GM12878 (cell line): ENCODE results near the gene GAS6. TPM values are rescaled to one million over a fixed set of nuclear protein-coding genes. Genes with fewer than 3 reads are reported as not detected.

ENCODE experiments used
- ATF3 ChIP-seq: IDR thresholded peaks from 2 replicates; pipeline ENCODE4 v1.6.1; 2011; ENCODE audit warnings: low read depth, mild to moderate bottlenecking, low read length, moderate library complexity, borderline replicate concordance; ENCODE audit errors: extremely low read depth
- BACH1 ChIP-seq: fragments of 450-650 bp; IDR thresholded peaks from 2 replicates; pipeline ENCODE4 v1.6.1; 2017; ENCODE audit warnings: mild to moderate bottlenecking, borderline replicate concordance
- IRF3 ChIP-seq: fragments of 450-650 bp; IDR thresholded peaks from 2 replicates; pipeline ENCODE4 v1.6.1; 2014; ENCODE audit warnings: mild to moderate bottlenecking
- NFIC ChIP-seq: IDR thresholded peaks from 2 replicates; pipeline ENCODE4 v1.6.1; 2012; ENCODE audit warnings: low read depth, mild to moderate bottlenecking, inconsistent platforms, low read length, moderate library complexity
- NR2C1 ChIP-seq: fragments of 450-650 bp; IDR thresholded peaks from 2 replicates; pipeline ENCODE4 v1.6.1; 2017; ENCODE audit warnings: antibody characterized with exemption, mild to moderate bottlenecking, moderate library complexity
- NRF1 ChIP-seq: conservative IDR thresholded peaks from 2 replicates; pipeline ENCODE4 v1.6.1; 2011; ENCODE audit warnings: mild to moderate bottlenecking, low read depth, low read length, improper control_type of control experiment
- RAD51 ChIP-seq: fragments of 450-650 bp; IDR thresholded peaks from 2 replicates; pipeline ENCODE4 v1.6.1; 2016; ENCODE audit warnings: moderate library complexity, mild to moderate bottlenecking, inconsistent platforms
- REST ChIP-seq: IDR thresholded peaks from 2 replicates; pipeline ENCODE4 v1.6.1; 2012; ENCODE audit warnings: mild to moderate bottlenecking, low read depth, low read length
- YY1 ChIP-seq: IDR thresholded peaks from 2 replicates; pipeline ENCODE4 v1.6.1; 2011; ENCODE audit warnings: low read depth, mild to moderate bottlenecking, low read length
- ZBTB40 ChIP-seq: fragments of 450-650 bp; IDR thresholded peaks from 2 replicates; pipeline ENCODE4 v1.6.1; 2016; ENCODE audit warnings: mild to moderate bottlenecking, moderate library complexity, borderline replicate concordance
- ZSCAN29 ChIP-seq: fragments of 450-650 bp; IDR thresholded peaks from 2 replicates; pipeline ENCODE4 v1.6.1; 2017; ENCODE audit warnings: mild to moderate bottlenecking, moderate library complexity
- polyA plus RNA-seq, 11 experiments: library from polyadenylated mRNA; depleted of rRNA in 4 of 11; unstranded in 6 of 11; stranded (reverse) in 5 of 11; fragments of >200 nt; fragmentation: Nextera tagmentation in 4 of 11; fragmentation: Illumina TruSeq in 1 of 11; extraction: Ambion mirVana in 4 of 11; extraction: Trizol in 1 of 11; gene quantifications; 1 replicate in 1 of 11; 2 replicates in 10 of 11; pipeline versions ENCODE4 v1.2.1 to v1.2.3, GENCODE V29; 2011 to 2016; ENCODE audit warnings: inconsistent platforms in 2 of 11, missing spikeins in 2 of 11, low read depth in 1 of 11
- total RNA-seq, 4 experiments: library from RNA; depleted of rRNA in 3 of 4; stranded (reverse); fragments of >200 nt in 3 of 4; fragmentation: Illumina TruSeq in 1 of 4; extraction: Trizol in 1 of 4; gene quantifications; 2 replicates each; pipeline versions ENCODE4 v1.2.1 to v1.2.3, GENCODE V29; 2013 to 2021
- TF ChIP-seq, protein P1 (sequence below): fragments of 150-350 bp; IDR thresholded peaks from 2 replicates; pipeline ENCODE4 v1.6.1; 2014; ENCODE audit warnings: mild to moderate bottlenecking, low read depth, low read length
- TF ChIP-seq, protein P2 (sequence below): fragments of 450-650 bp; IDR thresholded peaks from 2 replicates; pipeline ENCODE4 v1.6.1; 2017; ENCODE audit warnings: mild to moderate bottlenecking, moderate library complexity

GAS6 gene
- total and polyA plus RNA-seq, 10 of the 15 experiments (the other 5 are each of a cell fraction or from before 2014, with no cell fraction given), result 0.03 to 0.59 (median 0.10) TPM; not detected in 2

DNA sequence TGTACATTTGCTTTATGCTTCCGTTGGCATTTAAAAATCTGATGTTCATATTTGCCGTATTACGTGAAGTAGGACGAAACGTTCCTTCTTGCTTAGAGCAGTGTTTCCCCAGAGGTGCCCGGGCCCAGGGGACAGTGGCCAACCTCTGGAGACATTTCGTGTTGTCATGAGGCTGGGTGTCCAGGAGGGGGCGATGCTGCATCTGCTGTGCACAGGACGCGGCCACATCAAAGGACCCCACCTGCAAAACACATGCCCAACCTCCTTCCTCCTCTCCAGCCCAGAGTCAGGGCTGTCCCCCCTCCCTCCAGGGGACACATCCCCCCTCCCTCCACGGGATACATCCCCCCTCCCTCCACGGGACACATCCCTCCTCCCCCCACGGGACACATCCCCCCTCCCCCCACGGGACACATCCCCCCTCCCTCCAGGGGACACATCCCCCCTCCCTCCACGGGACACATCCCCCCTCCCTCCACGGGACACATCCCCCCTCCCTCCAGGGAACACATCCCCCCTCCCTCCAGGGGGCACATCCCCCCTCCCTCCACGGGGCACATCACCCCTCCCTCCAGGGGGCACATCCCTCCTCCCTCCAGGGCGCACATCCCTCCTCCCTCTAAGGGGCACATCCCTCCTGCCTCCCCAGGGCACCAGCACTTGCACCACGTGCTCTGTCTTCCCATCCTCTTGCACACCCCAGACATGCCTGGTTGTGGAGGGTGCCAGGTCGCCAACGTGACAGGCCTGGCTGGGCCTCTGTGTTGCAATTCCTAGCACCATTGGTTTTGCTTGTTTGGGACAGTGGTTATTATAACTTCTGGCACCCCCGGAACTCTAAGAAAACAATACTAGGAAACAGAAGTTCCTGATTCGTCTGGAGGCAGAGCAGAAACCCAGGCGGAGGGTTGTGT is 46.7 kb downstream of the GAS6 start (continued):
- TF ChIP-seq REST, result no peak
- no peak for TF ChIP-seq ATF3
- TF ChIP-seq, protein P1, sequence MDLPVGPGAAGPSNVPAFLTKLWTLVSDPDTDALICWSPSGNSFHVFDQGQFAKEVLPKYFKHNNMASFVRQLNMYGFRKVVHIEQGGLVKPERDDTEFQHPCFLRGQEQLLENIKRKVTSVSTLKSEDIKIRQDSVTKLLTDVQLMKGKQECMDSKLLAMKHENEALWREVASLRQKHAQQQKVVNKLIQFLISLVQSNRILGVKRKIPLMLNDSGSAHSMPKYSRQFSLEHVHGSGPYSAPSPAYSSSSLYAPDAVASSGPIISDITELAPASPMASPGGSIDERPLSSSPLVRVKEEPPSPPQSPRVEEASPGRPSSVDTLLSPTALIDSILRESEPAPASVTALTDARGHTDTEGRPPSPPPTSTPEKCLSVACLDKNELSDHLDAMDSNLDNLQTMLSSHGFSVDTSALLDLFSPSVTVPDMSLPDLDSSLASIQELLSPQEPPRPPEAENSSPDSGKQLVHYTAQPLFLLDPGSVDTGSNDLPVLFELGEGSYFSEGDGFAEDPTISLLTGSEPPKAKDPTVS, result no peak
- no peak for TF ChIP-seq NFIC
- TF ChIP-seq ZBTB40, result no peak
- TF ChIP-seq ZSCAN29, result no peak
- TF ChIP-seq RAD51, result no peak
- TF ChIP-seq YY1, result peak; percentile 48; the same call in 1 of the 2 replicates
- TF ChIP-seq, protein P2, sequence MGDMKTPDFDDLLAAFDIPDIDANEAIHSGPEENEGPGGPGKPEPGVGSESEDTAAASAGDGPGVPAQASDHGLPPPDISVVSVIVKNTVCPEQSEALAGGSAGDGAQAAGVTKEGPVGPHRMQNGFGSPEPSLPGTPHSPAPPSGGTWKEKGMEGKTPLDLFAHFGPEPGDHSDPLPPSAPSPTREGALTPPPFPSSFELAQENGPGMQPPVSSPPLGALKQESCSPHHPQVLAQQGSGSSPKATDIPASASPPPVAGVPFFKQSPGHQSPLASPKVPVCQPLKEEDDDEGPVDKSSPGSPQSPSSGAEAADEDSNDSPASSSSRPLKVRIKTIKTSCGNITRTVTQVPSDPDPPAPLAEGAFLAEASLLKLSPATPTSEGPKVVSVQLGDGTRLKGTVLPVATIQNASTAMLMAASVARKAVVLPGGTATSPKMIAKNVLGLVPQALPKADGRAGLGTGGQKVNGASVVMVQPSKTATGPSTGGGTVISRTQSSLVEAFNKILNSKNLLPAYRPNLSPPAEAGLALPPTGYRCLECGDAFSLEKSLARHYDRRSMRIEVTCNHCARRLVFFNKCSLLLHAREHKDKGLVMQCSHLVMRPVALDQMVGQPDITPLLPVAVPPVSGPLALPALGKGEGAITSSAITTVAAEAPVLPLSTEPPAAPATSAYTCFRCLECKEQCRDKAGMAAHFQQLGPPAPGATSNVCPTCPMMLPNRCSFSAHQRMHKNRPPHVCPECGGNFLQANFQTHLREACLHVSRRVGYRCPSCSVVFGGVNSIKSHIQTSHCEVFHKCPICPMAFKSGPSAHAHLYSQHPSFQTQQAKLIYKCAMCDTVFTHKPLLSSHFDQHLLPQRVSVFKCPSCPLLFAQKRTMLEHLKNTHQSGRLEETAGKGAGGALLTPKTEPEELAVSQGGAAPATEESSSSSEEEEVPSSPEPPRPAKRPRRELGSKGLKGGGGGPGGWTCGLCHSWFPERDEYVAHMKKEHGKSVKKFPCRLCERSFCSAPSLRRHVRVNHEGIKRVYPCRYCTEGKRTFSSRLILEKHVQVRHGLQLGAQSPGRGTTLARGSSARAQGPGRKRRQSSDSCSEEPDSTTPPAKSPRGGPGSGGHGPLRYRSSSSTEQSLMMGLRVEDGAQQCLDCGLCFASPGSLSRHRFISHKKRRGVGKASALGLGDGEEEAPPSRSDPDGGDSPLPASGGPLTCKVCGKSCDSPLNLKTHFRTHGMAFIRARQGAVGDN, result no peak
- no peak for TF ChIP-seq BACH1
- TF ChIP-seq NRF1, result no peak
- no peak for TF ChIP-seq IRF3
- TF ChIP-seq NR2C1, result no peak
